K562 (cell line): ENCODE measurements around the gene LYPD4. TPM values are rescaled to one million over a fixed set of nuclear protein-coding genes. Genes with fewer than 3 reads are reported as not detected.

Source experiments
- ATF1 ChIP-seq, 2 experiments: fragments of 450-650 bp in 1 of 2; IDR thresholded peaks; 2 replicates each; pipeline ENCODE4 v1.6.1; 2016; ENCODE audit warnings: missing compliant biosample characterization in 1 of 2, missing genetic modification characterization in 1 of 2
- BCL6 ChIP-seq: fragments of 250-450 bp; sonication (Bioruptor Pico); IDR thresholded peaks from 2 replicates; pipeline ENCODE4 v1.4.0; 2020
- CHD1 ChIP-seq: fragments of 200-600 bp; sonication (generic); IDR thresholded peaks from one replicate; pipeline ENCODE4 v1.6.1; 2012; ENCODE audit warnings: mild to moderate bottlenecking, moderate library complexity, low read length, inconsistent platforms
- CHD4 ChIP-seq: fragments of 200-600 bp; sonication (generic); IDR thresholded peaks from 3 replicates; pipeline ENCODE4 v1.6.1; 2012; ENCODE audit warnings: low read depth, mild to moderate bottlenecking, mixed read lengths, low read length, inconsistent platforms; ENCODE audit not compliant: insufficient read depth, insufficient replicate concordance, poor library complexity, severe bottlenecking
- CTCF ChIP-seq, 3 experiments: IDR thresholded peaks in 2 of 3; conservative IDR thresholded peaks in 1 of 3; 2 replicates each; pipeline ENCODE4 v1.5.1; 2011 to 2012; ENCODE audit warnings: low read length in 3 of 3, mild to moderate bottlenecking in 3 of 3, control low read depth in 2 of 3, improper control_type of control experiment in 1 of 3, inconsistent platforms in 1 of 3, low read depth in 1 of 3, mixed read lengths in 1 of 3, moderate library complexity in 1 of 3; ENCODE audit not compliant: insufficient read depth in 2 of 3
- ESRRA ChIP-seq: fragments of 450-650 bp; IDR thresholded peaks from 2 replicates; pipeline ENCODE4 v1.6.1; 2014; ENCODE audit warnings: low read depth, mild to moderate bottlenecking, moderate library complexity, borderline replicate concordance
- NCOA4 ChIP-seq: fragments of 450-650 bp; IDR thresholded peaks from 2 replicates; pipeline ENCODE4 v1.6.1; 2018; ENCODE audit warnings: mild to moderate bottlenecking; ENCODE audit not compliant: partially characterized antibody
- PBX2 ChIP-seq, 2 experiments: IDR thresholded peaks in 1 of 2; conservative IDR thresholded peaks in 1 of 2; 2 replicates each; pipeline ENCODE4 v1.6.1; 2016; ENCODE audit warnings: low read depth in 2 of 2, mild to moderate bottlenecking in 1 of 2, missing compliant biosample characterization in 1 of 2, missing genetic modification characterization in 1 of 2, moderate library complexity in 1 of 2
- PML ChIP-seq: IDR thresholded peaks from 2 replicates; pipeline ENCODE4 v1.6.1; 2012; ENCODE audit warnings: low read length, inconsistent platforms
- POU5F1 ChIP-seq: fragments of 150-350 bp; IDR thresholded peaks from 2 replicates; pipeline ENCODE4 v1.6.1; 2014; ENCODE audit warnings: borderline replicate concordance, low read length, low read depth, mild to moderate bottlenecking; ENCODE audit not compliant: partially characterized antibody
- RAD51 ChIP-seq: fragments of 450-650 bp; IDR thresholded peaks from 2 replicates; pipeline ENCODE4 v1.7.1; 2016; ENCODE audit warnings: low read depth, mild to moderate bottlenecking, borderline replicate concordance
- RBFOX2 ChIP-seq: fragments of 200-400 bp; formaldehyde crosslinking; IDR thresholded peaks from 2 replicates; pipeline ENCODE4 v1.6.1; 2017; ENCODE audit warnings: low read depth, mild to moderate bottlenecking, low read length, moderate library complexity
- THRA ChIP-seq: fragments of 450-650 bp; IDR thresholded peaks from 2 replicates; pipeline ENCODE4 v1.6.1; 2017; ENCODE audit warnings: mild to moderate bottlenecking, moderate library complexity
- THRAP3 ChIP-seq: fragments of 450-650 bp; IDR thresholded peaks from 2 replicates; pipeline ENCODE4 v1.6.1; 2016; ENCODE audit warnings: mild to moderate bottlenecking, inconsistent platforms, borderline replicate concordance
- USF1 ChIP-seq: sonication (generic); formaldehyde crosslinking; IDR thresholded peaks from 2 replicates; pipeline ENCODE4 v1.9.0; 2022; ENCODE audit warnings: mild to moderate bottlenecking, missing genetic modification reagents
- ZNF175 ChIP-seq: fragments of 200-800 bp; sonication (Bioruptor generic); IDR thresholded peaks from 2 replicates; pipeline ENCODE4 v1.6.1; 2016; ENCODE audit warnings: low read depth, mild to moderate bottlenecking, missing genetic modification characterization, missing compliant biosample characterization
- ZNF511 ChIP-seq: sonication (generic); formaldehyde crosslinking; IDR thresholded peaks from 2 replicates; pipeline ENCODE4 v1.8.0; 2022; ENCODE audit warnings: mild to moderate bottlenecking, missing genetic modification reagents
- ZNF77 ChIP-seq: fragments of 250-450 bp; sonication (Bioruptor Pico); IDR thresholded peaks from 2 replicates; pipeline ENCODE4 v1.5.0; 2020
- ZNF785 ChIP-seq: fragments of 250-450 bp; sonication (Bioruptor Pico); IDR thresholded peaks from 2 replicates; pipeline ENCODE4 v1.4.0; 2020; ENCODE audit warnings: mild to moderate bottlenecking
- ZZZ3 ChIP-seq: fragments of 450-650 bp; IDR thresholded peaks from 2 replicates; pipeline ENCODE4 v1.6.1; 2016; ENCODE audit warnings: antibody characterized with exemption, mild to moderate bottlenecking, moderate library complexity
- polyA plus RNA-seq, 8 experiments: library from polyadenylated mRNA; depleted of rRNA in 4 of 8; stranded (reverse) in 5 of 8; unstranded in 3 of 8; fragments of >200 nt; fragmentation: Nextera tagmentation in 2 of 8; fragmentation: Illumina TruSeq in 1 of 8; extraction: Ambion mirVana in 2 of 8; extraction: Trizol in 1 of 8; gene quantifications; 2 replicates each; pipeline versions ENCODE4 v1.2.1 to v1.2.3, GENCODE V29; 2011 to 2014; ENCODE audit warnings: inconsistent platforms in 1 of 8, missing spikeins in 1 of 8
- total RNA-seq, 7 experiments: library from RNA; depleted of rRNA in 6 of 7; stranded (reverse); fragments of >200 nt in 6 of 7; fragmentation: Illumina TruSeq in 2 of 7; extraction: Trizol in 2 of 7; gene quantifications; 2 replicates each; pipeline versions ENCODE4 v1.2.1 to v1.2.3, GENCODE V29; 2011 to 2021; ENCODE audit warnings: low replicate concordance in 1 of 7

The LYPD4 gene
- total and polyA plus RNA-seq, 9 of the 15 experiments (the other 6 are each of a cell fraction or from before 2014, with no cell fraction given) = 0.11 TPM; not detected in 8

- no peak for TF ChIP-seq PBX2 (CRISPR knock-in tag; IDR thresholded peaks at IDR 0.05; ENCODE audit: low read depth)
- no peak for TF ChIP-seq PBX2 (tag; conservative IDR thresholded peaks at IDR 0.05; ENCODE audit: low read depth)
- no peak for TF ChIP-seq CTCF (IDR thresholded peaks at IDR 0.05 in 2 of 3, conservative IDR thresholded peaks at IDR 0.05 in 1 of 3; ENCODE audit: insufficient read depth in 2 of 3, low read depth in 1 of 3, low read length in 3 of 3)
- TF ChIP-seq ESRRA = no peak
- peak; percentile 88 for TF ChIP-seq RBFOX2
- TF ChIP-seq ZNF511 (CRISPR knock-in tag) = no peak; the same call in 1 of the 2 replicates
- no peak for TF ChIP-seq NCOA4
- no peak for TF ChIP-seq PML
- TF ChIP-seq ZNF77 (CRISPR knock-in tag) = no peak
- TF ChIP-seq ZNF785 (CRISPR knock-in tag) = no peak
- TF ChIP-seq RAD51 = no peak
- no peak for TF ChIP-seq ATF1 (CRISPR knock-in tag; IDR thresholded peaks at IDR 0.05)
- no peak for TF ChIP-seq ATF1 (tag; IDR thresholded peaks at IDR 0.05)
- TF ChIP-seq CHD4 = no peak
- TF ChIP-seq ZNF175 (CRISPR knock-in tag) = no peak
- TF ChIP-seq THRA = no peak
- TF ChIP-seq ZZZ3 = no peak
- TF ChIP-seq THRAP3 = no peak
- no peak for TF ChIP-seq POU5F1
- no peak for TF ChIP-seq CHD1
- TF ChIP-seq BCL6 (CRISPR knock-in tag) = no peak
- no peak for TF ChIP-seq USF1 (CRISPR knock-in tag)
These were observed 16.1 kb upstream of the LYPD4 start (continued) for GRCh38 chr19:41860419-41861115.
